Prostate gland (tissue), 2 donors: Measurements from ENCODE around the gene CEBPG.

Experiments used
- POLR2AphosphoS5 ChIP-seq: sonication (generic); formaldehyde crosslinking; IDR thresholded peaks from one replicate; pipeline ENCODE4 v1.6.1; 2017; ENCODE audit warnings: antibody characterized with exemption
- TF ChIP-seq, protein P1 (sequence below), 4 experiments: fragments of 200-600 bp in 2 of 4; fragments of 450-650 bp in 2 of 4; sonication (generic) in 2 of 4; IDR thresholded peaks; 1 replicate in 3 of 4; 2 replicates in 1 of 4; pipeline ENCODE4 v1.5.1; 2016 to 2019; ENCODE audit warnings: antibody characterized with exemption in 4 of 4, mild to moderate bottlenecking in 2 of 4, moderate library complexity in 2 of 4

DNA sequence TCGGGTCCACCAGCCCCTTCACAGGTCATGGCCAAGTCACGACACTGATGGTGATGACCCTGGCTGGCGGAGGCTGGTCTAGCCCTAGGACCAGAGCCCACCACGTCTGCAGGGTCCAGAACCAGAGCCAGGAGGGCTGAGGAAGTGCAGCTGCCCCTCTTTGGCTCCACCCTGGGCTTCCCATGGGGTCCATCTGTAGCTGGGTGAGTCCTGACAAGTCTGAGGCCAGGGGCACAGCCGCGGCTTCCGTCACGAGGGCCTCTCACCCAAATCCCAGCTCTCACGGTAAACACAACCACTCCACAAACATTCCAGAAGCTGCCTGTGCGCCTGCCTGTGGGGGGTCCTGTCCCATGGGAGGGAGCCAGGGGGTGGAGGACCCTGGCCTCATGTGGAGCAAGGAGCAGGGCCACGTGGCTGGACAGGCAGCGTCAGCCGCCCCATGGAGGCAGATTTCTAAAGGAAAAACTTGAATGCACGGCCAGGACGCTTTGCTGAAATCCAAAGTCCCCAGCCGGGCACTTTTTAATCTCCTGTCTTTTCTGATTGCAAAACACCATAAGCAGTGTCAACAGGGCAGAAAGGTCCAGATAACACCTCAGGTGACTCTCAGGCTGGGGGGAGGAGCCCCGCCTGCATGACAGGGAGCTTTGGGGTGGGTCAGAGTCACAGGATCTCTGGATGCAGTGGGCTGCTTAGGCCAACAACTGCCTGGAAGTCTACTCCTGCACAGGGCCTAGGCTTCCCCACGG lies 29.9 kb downstream of the CEBPG start:
- no peak for TF ChIP-seq POLR2AphosphoS5
- TF ChIP-seq, protein P1, sequence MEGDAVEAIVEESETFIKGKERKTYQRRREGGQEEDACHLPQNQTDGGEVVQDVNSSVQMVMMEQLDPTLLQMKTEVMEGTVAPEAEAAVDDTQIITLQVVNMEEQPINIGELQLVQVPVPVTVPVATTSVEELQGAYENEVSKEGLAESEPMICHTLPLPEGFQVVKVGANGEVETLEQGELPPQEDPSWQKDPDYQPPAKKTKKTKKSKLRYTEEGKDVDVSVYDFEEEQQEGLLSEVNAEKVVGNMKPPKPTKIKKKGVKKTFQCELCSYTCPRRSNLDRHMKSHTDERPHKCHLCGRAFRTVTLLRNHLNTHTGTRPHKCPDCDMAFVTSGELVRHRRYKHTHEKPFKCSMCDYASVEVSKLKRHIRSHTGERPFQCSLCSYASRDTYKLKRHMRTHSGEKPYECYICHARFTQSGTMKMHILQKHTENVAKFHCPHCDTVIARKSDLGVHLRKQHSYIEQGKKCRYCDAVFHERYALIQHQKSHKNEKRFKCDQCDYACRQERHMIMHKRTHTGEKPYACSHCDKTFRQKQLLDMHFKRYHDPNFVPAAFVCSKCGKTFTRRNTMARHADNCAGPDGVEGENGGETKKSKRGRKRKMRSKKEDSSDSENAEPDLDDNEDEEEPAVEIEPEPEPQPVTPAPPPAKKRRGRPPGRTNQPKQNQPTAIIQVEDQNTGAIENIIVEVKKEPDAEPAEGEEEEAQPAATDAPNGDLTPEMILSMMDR (IDR thresholded peaks at IDR 0.05): no peak
